ENCODE data around the gene HDGF. TPM values are rescaled to one million over a fixed set of nuclear protein-coding genes. Genes with fewer than 3 reads are reported as not detected.

The HDGF gene
- total and polyA plus RNA-seq, 9 of the 15 experiments (the other 6 are each of a cell fraction or from before 2014, with no cell fraction given) = 38.8 to 601 (median 400) TPM

- TF ChIP-seq, protein P1, sequence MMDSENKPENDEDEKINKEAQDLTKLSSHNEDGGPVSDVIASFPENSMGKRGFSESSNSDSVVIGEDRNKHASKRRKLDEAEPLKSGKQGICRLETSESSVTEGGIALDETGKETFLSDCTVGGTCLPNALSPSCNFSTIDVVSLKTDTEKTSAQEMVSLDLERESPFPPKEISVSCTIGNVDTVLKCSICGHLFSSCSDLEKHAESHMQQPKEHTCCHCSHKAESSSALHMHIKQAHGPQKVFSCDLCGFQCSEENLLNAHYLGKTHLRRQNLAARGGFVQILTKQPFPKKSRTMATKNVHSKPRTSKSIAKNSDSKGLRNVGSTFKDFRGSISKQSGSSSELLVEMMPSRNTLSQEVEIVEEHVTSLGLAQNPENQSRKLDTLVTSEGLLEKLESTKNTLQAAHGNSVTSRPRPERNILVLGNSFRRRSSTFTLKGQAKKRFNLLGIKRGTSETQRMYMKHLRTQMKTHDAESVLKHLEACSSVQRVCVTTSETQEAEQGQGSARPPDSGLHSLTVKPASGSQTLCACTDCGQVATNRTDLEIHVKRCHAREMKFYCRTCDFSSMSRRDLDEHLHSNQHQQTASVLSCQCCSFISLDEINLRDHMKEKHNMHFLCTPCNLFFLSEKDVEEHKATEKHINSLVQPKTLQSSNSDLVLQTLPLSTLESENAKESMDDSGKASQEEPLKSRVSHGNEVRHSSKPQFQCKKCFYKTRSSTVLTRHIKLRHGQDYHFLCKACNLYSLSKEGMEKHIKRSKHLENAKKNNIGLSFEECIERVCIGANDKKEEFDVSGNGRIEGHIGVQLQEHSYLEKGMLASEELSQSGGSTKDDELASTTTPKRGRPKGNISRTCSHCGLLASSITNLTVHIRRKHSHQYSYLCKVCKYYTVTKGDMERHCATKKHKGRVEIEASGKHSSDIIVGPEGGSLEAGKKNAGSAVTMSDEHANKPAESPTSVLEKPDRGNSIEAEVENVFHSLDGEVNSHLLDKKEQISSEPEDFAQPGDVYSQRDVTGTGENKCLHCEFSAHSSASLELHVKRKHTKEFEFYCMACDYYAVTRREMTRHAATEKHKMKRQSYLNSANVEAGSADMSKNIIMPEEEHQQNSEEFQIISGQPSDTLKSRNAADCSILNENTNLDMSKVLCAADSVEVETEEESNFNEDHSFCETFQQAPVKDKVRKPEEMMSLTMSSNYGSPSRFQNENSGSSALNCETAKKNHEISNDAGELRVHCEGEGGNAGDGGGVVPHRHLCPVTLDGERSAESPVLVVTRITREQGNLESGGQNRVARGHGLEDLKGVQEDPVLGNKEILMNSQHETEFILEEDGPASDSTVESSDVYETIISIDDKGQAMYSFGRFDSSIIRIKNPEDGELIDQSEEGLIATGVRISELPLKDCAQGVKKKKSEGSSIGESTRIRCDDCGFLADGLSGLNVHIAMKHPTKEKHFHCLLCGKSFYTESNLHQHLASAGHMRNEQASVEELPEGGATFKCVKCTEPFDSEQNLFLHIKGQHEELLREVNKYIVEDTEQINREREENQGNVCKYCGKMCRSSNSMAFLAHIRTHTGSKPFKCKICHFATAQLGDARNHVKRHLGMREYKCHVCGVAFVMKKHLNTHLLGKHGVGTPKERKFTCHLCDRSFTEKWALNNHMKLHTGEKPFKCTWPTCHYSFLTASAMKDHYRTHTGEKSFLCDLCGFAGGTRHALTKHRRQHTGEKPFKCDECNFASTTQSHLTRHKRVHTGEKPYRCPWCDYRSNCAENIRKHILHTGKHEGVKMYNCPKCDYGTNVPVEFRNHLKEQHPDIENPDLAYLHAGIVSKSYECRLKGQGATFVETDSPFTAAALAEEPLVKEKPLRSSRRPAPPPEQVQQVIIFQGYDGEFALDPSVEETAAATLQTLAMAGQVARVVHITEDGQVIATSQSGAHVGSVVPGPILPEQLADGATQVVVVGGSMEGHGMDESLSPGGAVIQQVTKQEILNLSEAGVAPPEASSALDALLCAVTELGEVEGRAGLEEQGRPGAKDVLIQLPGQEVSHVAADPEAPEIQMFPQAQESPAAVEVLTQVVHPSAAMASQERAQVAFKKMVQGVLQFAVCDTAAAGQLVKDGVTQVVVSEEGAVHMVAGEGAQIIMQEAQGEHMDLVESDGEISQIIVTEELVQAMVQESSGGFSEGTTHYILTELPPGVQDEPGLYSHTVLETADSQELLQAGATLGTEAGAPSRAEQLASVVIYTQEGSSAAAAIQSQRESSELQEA (IDR thresholded peaks at IDR 0.05; ENCODE audit: low read depth) = no peak
- TF ChIP-seq, protein P2, sequence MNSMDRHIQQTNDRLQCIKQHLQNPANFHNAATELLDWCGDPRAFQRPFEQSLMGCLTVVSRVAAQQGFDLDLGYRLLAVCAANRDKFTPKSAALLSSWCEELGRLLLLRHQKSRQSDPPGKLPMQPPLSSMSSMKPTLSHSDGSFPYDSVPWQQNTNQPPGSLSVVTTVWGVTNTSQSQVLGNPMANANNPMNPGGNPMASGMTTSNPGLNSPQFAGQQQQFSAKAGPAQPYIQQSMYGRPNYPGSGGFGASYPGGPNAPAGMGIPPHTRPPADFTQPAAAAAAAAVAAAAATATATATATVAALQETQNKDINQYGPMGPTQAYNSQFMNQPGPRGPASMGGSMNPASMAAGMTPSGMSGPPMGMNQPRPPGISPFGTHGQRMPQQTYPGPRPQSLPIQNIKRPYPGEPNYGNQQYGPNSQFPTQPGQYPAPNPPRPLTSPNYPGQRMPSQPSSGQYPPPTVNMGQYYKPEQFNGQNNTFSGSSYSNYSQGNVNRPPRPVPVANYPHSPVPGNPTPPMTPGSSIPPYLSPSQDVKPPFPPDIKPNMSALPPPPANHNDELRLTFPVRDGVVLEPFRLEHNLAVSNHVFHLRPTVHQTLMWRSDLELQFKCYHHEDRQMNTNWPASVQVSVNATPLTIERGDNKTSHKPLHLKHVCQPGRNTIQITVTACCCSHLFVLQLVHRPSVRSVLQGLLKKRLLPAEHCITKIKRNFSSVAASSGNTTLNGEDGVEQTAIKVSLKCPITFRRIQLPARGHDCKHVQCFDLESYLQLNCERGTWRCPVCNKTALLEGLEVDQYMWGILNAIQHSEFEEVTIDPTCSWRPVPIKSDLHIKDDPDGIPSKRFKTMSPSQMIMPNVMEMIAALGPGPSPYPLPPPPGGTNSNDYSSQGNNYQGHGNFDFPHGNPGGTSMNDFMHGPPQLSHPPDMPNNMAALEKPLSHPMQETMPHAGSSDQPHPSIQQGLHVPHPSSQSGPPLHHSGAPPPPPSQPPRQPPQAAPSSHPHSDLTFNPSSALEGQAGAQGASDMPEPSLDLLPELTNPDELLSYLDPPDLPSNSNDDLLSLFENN (IDR thresholded peaks at IDR 0.05; ENCODE audit: low read depth in 2 of 2, low read length in 2 of 2) = no peak
- TF ChIP-seq FIP1L1 (IDR thresholded peaks at IDR 0.05; ENCODE audit: low read depth, low read length, poor library complexity, severe bottlenecking) (no peak), HMGN3 (IDR thresholded peaks at IDR 0.05; ENCODE audit: borderline replicate concordance, extremely low read depth, insufficient read length, low read depth, low read length) (no peak), SMARCB1 (IDR thresholded peaks at IDR 0.05; ENCODE audit: insufficient read length, low read depth) (no peak), RBFOX2 (IDR thresholded peaks at IDR 0.05; ENCODE audit: low read depth, low read length) (peak; percentile 53), ZNF780A (CRISPR knock-in tag; IDR thresholded peaks at IDR 0.05) (no peak), SOX6 (IDR thresholded peaks at IDR 0.05) (peak; percentile 46; the same call in 1 of the 2 replicates), ZNF778 (CRISPR knock-in tag; IDR thresholded peaks at IDR 0.05) (no peak), RBM22 (IDR thresholded peaks at IDR 0.05; ENCODE audit: low read depth, low read length, poor library complexity, severe bottlenecking) (no peak), RUNX1 (IDR thresholded peaks at IDR 0.05; ENCODE audit: low read depth) (no peak), MECOM (CRISPR knock-in tag; IDR thresholded peaks at IDR 0.05) (peak; percentile 70), TEAD1 (CRISPR knock-in tag; IDR thresholded peaks at IDR 0.05) (0 out of 4 replicates have a peak, but pooled peaks of 1 of the 2 experiments have one; percentile 1), ZNF444 (CRISPR knock-in tag; IDR thresholded peaks at IDR 0.05) (no peak), CBFA2T2 (conservative IDR thresholded peaks at IDR 0.05) (no peak), EHMT2 (IDR thresholded peaks at IDR 0.05) (no peak), POLR2AphosphoS2 (IDR thresholded peaks at IDR 0.05; ENCODE audit: low read length) (no peak)
Measured at GRCh38 chr1:156693848-156694689, 57.4 kb downstream of the HDGF start (continued).

Measured in K562 (cell line).